HG03520 (cell line): ENCODE measurements around the gene TBX6.
A peak's percentile ranks its signal among the peaks of the same experiment; 100 is the strongest.

ENCODE experiments used
- ATAC-seq: cut with Tn5 transposase; IDR thresholded peaks from one replicate; pipeline ENCODE4 v1.9.1; 2021; ENCODE audit warnings: mild to moderate bottlenecking, moderate library complexity; ENCODE audit not compliant: unreplicated experiment

TBX6 gene

GRCh38 chr16:30114411-30114810, 22.7 kb upstream of the TBX6 start:
- no peak for ATAC-seq

- ATAC-seq, result no peak
Observed at GRCh38 chr16:30113711-30114333, 22.1 kb upstream of the TBX6 start.

GRCh38 chr16:30113031-30113710, 21.4 kb upstream of the TBX6 start, which contains the start of gene GDPD3:
Gene GDPD3, minus strand, starts transcription at chr16:30113537. Its CDS starts 59 bp downstream, at chr16:30113478.
- ATAC-seq, result no peak

GRCh38 chr16:30112197-30113030, 20.7 kb upstream of the TBX6 start:
- ATAC-seq, result no peak

GRCh38 chr16:30110661-30111060, 18.9 kb upstream of the TBX6 start:
- ATAC-seq, result no peak

- ATAC-seq, result no peak
Observed at GRCh38 chr16:30108059-30108850, 16.5 kb upstream of the TBX6 start.

GRCh38 chr16:30104492-30104891, 12.8 kb upstream of the TBX6 start:
- no peak for ATAC-seq

GRCh38 chr16:30104090-30104489, 12.4 kb upstream of the TBX6 start:
- no peak for ATAC-seq

- no peak for ATAC-seq
Observed at GRCh38 chr16:30096862-30097563, 5.3 kb upstream of the TBX6 start.

GRCh38 chr16:30096105-30096861, 4.6 kb upstream of the TBX6 start, which contains the start of gene YPEL3:
Gene YPEL3, minus strand, starts transcription at chr16:30096213. Its CDS starts 731 bp downstream, at chr16:30095482.
- ATAC-seq, result no peak

GRCh38 chr16:30095166-30096078, 3.7 kb upstream of the TBX6 start:
- ATAC-seq, result no peak

- ATAC-seq, result no peak
Observed at GRCh38 chr16:30094541-30095165, 2.9 kb upstream of the TBX6 start.

GRCh38 chr16:30092373-30093010, 768 bp upstream of the TBX6 start:
- peak; percentile 38 for ATAC-seq

GRCh38 chr16:30090610-30091331, 953 bp downstream of the TBX6 start:
- ATAC-seq, result no peak

GRCh38 chr16:30088832-30089624, 2.7 kb downstream of the TBX6 start:
- no peak for ATAC-seq

- ATAC-seq, result no peak
Observed at GRCh38 chr16:30088237-30088831, 3.4 kb downstream of the TBX6 start.
